A673 (cell line): ENCODE data around the gene MRPS23.
"Not testable (repeated sequence)": the region's sequence is repeated elsewhere in the genome, so short reads cannot be mapped to it uniquely, and the experiment has no call there.

Experiments used
- CTCF ChIP-seq: fragments of 300-800, 200-600 bp; sonication (generic); conservative IDR thresholded peaks from 2 replicates; pipeline ENCODE4 v1.5.1; 2017; ENCODE audit warnings: low read depth, mild to moderate bottlenecking, antibody characterized with exemption, low read length, moderate library complexity, mixed read lengths
- EZH2 ChIP-seq: fragments of 200-600 bp; sonication (generic); IDR thresholded peaks from 2 replicates; pipeline ENCODE4 v1.6.1; 2017; ENCODE audit warnings: borderline replicate concordance, low read depth, mild to moderate bottlenecking, mixed read lengths, antibody characterized with exemption, low read length; ENCODE audit not compliant: poor library complexity, severe bottlenecking

GRCh38 chr17:57846056-57846945 lies 3.5 kb downstream of the MRPS23 start:
- TF ChIP-seq CTCF, EZH2: not testable (repeated sequence)
